Fibroblast of villous mesenchyme (primary cell): Measurements from ENCODE around the gene NPR2. TPM values are rescaled to one million over a fixed set of nuclear protein-coding genes. Genes with fewer than 3 reads are reported as not detected.

Source experiments
- DNase-seq: peaks from one replicate; pipeline ENCODE4 v3.0.0-alpha.2; 2010; ENCODE audit warnings: low read depth
- H3K4me3 ChIP-seq: 2 replicates; pipeline ENCODE4 v1.5.1; 2011; ENCODE audit warnings: low read depth, mild to moderate bottlenecking, low read length
- small RNA-seq: library from RNA; depleted of rRNA; stranded (forward); fragments of <200 nt; gene quantifications from one replicate; pipeline ENCODE3, GENCODE V24; 2012
- total RNA-seq: library from RNA; depleted of rRNA; stranded (reverse); fragments of >200 nt; gene quantifications from 2 replicates; pipeline ENCODE4 v1.2.3, GENCODE V29; 2012
- TF ChIP-seq, protein P1 (sequence below): IDR thresholded peaks from 2 replicates; pipeline ENCODE4 v1.5.1; 2012; ENCODE audit warnings: low read depth, mild to moderate bottlenecking, low read length; ENCODE audit not compliant: insufficient read depth

The NPR2 gene
- total RNA-seq, 1 donor: 19.9 TPM

DNA sequence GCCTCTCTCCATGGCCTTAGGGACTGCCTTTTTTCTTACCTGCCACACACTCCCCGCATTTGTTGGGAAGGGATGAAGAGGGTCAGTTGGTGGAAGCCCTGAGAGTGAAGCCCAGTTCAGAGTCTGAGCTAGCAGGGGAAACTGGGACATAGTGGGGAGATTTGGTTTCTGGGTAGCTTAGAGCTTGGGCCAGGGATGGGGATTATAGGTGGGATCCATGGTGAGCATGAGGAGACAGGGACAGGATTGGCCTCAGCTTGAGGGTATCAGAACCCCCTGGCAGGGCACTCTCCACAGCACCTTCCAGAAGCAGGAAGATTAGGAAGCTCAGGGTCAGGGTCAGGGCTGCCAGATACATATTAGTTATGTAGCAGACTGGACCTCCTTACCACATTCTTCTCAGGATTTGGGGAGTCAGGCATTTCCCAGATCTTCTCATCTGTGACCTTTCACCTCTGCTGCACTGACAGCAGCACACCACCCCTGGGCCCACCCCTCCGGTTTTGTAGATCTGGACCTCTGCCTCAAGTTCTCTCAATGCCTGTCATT is 61.0 kb downstream of the NPR2 start:
- TF ChIP-seq, protein P1, sequence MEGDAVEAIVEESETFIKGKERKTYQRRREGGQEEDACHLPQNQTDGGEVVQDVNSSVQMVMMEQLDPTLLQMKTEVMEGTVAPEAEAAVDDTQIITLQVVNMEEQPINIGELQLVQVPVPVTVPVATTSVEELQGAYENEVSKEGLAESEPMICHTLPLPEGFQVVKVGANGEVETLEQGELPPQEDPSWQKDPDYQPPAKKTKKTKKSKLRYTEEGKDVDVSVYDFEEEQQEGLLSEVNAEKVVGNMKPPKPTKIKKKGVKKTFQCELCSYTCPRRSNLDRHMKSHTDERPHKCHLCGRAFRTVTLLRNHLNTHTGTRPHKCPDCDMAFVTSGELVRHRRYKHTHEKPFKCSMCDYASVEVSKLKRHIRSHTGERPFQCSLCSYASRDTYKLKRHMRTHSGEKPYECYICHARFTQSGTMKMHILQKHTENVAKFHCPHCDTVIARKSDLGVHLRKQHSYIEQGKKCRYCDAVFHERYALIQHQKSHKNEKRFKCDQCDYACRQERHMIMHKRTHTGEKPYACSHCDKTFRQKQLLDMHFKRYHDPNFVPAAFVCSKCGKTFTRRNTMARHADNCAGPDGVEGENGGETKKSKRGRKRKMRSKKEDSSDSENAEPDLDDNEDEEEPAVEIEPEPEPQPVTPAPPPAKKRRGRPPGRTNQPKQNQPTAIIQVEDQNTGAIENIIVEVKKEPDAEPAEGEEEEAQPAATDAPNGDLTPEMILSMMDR: no peak
- no peak for DNase-seq
- no peak overlapping the region for H3K4me3 ChIP-seq

DNA sequence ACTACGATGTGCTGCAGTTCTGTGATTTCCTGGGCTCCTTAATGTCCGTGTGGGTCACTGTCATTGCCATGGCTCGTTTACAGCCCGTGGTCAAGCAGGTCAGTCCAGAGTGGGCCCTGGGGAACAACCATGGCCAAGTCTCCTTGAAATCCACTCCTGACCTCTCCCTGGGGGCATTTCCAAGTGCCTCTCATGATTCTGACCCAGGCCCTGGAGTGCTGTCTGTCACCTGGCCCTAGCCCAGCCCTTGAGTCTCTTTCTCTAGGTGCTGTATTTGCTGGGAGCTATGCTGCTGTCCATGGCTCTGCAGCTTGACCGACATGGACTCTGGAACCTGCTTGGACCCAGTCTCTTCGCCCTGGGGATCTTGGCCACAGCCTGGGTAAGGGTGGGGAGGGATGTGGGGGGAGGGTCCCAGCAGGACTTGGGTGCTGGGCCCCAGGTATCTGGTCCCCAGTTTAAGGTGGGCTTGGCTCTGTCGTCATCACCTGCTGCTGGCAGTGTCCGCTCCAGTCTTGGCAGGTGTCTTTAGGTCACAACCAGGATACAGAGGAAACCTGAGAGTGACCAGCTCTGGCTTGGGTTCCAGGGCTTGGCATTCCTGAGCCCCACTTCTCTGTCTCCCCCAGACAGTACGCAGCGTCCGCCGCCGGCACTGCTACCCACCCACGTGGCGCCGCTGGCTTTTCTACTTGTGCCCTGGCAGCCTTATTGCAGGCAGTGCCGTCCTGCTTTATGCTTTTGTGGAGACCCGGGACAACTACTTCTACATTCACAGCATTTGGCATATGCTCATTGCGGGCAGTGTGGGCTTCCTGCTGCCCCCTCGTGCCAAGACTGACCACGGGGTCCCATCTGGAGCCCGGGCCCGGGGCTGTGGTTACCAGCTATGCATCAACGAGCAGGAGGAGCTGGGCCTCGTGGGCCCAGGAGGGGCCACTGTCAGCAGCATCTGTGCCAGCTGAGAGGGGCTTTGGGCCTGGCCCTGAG is 61.8 kb downstream of the NPR2 start:
- no peak for DNase-seq
- TF ChIP-seq, protein P1: no peak
- H3K4me3 ChIP-seq: no peak overlapping the region

DNA sequence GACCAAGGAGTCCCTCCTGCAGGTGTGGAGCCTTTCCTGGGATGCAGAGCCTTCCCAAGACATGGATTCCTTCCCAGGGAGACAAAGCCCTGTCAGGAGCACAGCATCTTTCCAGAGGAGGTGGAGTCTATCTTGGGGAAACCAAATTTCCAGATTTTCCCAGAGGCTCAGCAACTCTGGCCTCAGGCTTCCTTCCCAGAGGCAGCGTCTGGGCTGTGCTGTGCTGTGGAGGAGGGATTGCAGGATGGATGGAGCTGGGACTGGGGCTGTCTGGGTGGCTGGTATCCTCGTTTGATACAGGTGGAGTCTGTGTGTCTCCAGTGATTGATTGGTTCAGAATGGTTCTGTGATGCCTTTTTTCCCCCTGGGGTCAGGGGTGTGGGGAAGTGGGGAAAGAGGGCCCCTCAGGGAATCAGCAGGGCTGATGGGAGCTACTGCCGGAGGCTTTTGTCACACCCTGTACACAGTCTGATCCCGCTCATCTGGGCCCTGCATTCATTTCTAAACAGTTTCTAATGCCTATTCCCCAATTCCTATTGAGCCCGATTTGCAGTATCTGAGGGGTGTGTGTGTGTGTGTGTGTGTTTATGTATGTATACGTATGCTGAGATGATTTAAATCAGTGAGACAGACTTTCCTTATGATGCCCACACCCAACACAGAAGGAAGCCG is 62.8 kb downstream of the NPR2 start:
- no peak for DNase-seq
- no peak overlapping the region for H3K4me3 ChIP-seq
- TF ChIP-seq, protein P1: no peak

DNA sequence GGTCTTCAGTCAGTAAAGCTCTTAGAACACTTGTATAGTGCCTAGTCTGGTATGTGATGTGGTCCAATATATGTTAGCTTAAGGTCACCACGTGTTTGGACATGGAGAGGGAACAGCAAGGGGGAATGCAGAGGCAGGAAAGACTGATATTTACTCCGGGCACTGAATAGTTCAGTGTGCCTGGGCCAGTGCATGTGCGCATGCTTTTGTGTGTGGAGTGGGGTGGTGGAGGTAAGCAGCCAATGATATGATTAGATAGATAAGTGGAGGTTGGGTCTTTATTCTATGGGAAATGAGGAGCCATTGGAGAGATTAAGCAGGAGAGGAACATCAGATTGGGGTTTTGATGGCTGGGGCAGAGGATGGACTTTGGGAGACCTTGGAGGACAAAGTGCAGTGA is 64.8 kb downstream of the NPR2 start:
- H3K4me3 ChIP-seq: no peak overlapping the region
- TF ChIP-seq, protein P1: no peak
- DNase-seq: no peak

DNA sequence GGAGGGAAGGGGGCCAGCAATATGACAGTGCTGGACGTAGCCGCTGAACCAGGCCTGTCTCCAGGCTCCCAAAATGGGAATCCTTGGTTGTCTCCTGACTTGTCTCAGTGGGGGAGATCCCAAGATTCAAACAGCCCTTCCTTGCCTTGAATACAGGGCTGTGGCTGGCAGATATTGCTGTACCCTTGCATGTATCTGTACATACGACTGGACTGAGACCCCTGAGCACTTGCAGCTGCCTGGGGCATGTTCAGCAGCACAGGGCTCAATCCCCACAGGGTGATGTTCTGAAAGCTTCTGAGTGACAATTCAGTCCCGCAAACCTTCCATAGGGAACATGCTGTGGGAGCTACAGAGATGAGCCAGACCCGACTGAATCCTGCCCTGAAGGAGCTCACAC is 65.5 kb downstream of the NPR2 start:
- no peak overlapping the region for H3K4me3 ChIP-seq
- DNase-seq: no peak
- TF ChIP-seq, protein P1: no peak

DNA sequence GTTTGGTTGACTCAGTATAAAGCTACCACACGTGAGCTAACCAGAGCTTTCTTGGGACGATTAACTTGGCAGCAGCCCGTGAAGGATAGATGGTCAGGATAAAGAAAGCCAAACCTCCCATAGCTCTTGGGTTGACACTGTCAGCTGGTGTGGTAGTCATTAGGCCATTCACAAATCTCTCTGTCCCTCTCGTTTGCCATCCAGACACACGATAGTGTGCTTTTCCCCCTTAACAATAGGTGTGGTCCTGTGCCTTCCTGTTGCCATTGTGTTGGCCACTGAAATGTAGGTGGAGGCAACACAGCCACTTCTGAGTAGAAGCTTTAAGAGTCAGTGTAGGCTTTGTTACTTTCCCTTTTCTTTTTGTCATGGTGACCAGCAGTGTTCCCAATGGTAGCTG is 67.1 kb downstream of the NPR2 start:
- TF ChIP-seq, protein P1: no peak
- DNase-seq: no peak
- no peak overlapping the region for H3K4me3 ChIP-seq

Small RNAs within 50 kb of the gene (small RNA-seq; reads per million reads assigned to genes)
- not detected for gene HINT2

Other genes starting within 250 kb of the NPR2 start
- gene TESK1, start 186.3 kb upstream of the NPR2 start, total RNA-seq: 13.0 and 13.2 TPM in 2 replicates
- 0.86 and 1.3 TPM in 2 replicates for gene CD72, start 173.2 kb upstream of the NPR2 start, total RNA-seq
- under 0.01 TPM in 1 of 2 replicates, not detected in the other for gene SIT1, start 140.7 kb upstream of the NPR2 start, total RNA-seq
- gene RMRP, start 133.6 kb upstream of the NPR2 start, total RNA-seq: 103,191 and 163,599 TPM in 2 replicates
- gene CCDC107, start 133.3 kb upstream of the NPR2 start, total RNA-seq: 18.1 and 18.7 TPM in 2 replicates
- gene ARHGEF39, start 126.4 kb upstream of the NPR2 start, total RNA-seq: 0.97 and 3.0 TPM in 2 replicates
- under 0.01 TPM in 1 of 2 replicates, not detected in the other for gene CA9, start 117.7 kb upstream of the NPR2 start, total RNA-seq
- 1,636 and 1,893 TPM in 2 replicates for gene TPM2, start 101.7 kb upstream of the NPR2 start, total RNA-seq
- gene TLN1, start 59.4 kb upstream of the NPR2 start, total RNA-seq: 369 and 428 TPM in 2 replicates
- 107 and 126 TPM in 2 replicates for gene CREB3, start 58.9 kb upstream of the NPR2 start, total RNA-seq
- 29.0 and 38.4 TPM in 2 replicates for gene GBA2, start 42.4 kb upstream of the NPR2 start, total RNA-seq
- gene RGP1, start 42.3 kb upstream of the NPR2 start, total RNA-seq: 14.8 and 17.7 TPM in 2 replicates
- gene MSMP, start 37.3 kb upstream of the NPR2 start, total RNA-seq: not detected in 2 replicates
- gene SPAG8, start 20.7 kb downstream of the NPR2 start, total RNA-seq: 0.32 and 0.86 TPM in 2 replicates
- gene HINT2, start 23.5 kb downstream of the NPR2 start, total RNA-seq: 13.8 and 27.4 TPM in 2 replicates
- gene FAM221B, start 37.1 kb downstream of the NPR2 start, total RNA-seq: not detected in 2 replicates
- gene TMEM8B, start 37.6 kb downstream of the NPR2 start, total RNA-seq: 0.86 and 1.9 TPM in 2 replicates
- gene OR13J1, start 78.8 kb downstream of the NPR2 start, total RNA-seq: not detected in 2 replicates
- 0.43 and 0.97 TPM in 2 replicates for gene HRCT1, start 114.6 kb downstream of the NPR2 start, total RNA-seq
- not detected in 2 replicates for gene SPAAR, start 117.9 kb downstream of the NPR2 start, total RNA-seq
- under 0.01 and 0.32 TPM in 2 replicates for gene OR2S2, start 166.6 kb downstream of the NPR2 start, total RNA-seq
- gene RECK, start 245.3 kb downstream of the NPR2 start, total RNA-seq: 30.9 and 32.8 TPM in 2 replicates